Activated T-helper 9 cell treated with anti-CD3 and anti-CD28 coated beads, Interleukin-2, amount 50 U/mL, for 16 hours (primary cell): ENCODE data around the gene TECPR2.

ENCODE experiments used
- DNase-seq: peaks from one replicate; pipeline ENCODE4 v3.0.0-alpha.2; 2020; ENCODE audit warnings: low read depth

Gene TECPR2

GRCh38 chr14:102375119-102375518 lies 12.4 kb downstream of the TECPR2 start:
- DNase-seq = no peak

GRCh38 chr14:102377696-102378095 lies 15.0 kb downstream of the TECPR2 start:
- DNase-seq = no peak

DNA sequence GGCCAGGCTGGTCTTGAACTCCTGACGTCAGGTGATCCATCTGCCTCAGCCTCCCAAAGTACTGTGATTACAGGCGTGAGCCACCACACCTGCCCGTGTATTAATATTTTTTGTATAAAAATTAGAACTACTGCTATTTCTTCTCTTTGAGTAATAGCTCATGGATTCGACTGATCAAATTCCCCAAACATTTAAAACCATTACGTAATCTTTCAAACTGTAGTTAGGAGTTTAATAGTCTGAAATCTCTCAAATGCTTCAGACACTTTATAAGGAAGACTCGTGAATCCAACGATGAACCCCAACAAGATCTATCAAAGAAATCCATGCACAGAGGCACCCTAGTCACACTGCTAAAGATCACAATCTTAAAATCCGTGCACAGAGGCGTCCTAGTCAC lies 16.1 kb downstream of the TECPR2 start:
- no peak for DNase-seq

GRCh38 chr14:102387086-102387485 lies 24.3 kb downstream of the TECPR2 start:
- DNase-seq = no peak

DNA sequence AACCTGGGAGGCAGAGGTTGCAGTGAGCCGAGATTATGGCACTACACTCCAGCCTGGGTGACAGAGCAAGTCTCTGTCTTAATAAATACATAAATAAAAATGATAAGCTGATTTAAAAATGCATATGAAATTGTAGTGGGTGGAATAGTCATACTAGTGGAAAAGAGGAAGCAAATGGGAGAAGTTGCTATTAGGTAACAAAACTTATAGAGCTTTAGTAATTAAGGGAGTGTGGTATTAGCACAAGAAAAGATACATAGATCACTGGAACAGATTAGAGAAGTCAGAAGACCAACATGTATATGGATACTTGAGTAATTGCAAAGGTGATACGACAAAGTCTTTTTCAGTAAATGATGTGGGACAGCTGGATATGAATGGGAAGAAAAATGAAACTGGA lies 26.5 kb downstream of the TECPR2 start:
- DNase-seq = no peak

DNA sequence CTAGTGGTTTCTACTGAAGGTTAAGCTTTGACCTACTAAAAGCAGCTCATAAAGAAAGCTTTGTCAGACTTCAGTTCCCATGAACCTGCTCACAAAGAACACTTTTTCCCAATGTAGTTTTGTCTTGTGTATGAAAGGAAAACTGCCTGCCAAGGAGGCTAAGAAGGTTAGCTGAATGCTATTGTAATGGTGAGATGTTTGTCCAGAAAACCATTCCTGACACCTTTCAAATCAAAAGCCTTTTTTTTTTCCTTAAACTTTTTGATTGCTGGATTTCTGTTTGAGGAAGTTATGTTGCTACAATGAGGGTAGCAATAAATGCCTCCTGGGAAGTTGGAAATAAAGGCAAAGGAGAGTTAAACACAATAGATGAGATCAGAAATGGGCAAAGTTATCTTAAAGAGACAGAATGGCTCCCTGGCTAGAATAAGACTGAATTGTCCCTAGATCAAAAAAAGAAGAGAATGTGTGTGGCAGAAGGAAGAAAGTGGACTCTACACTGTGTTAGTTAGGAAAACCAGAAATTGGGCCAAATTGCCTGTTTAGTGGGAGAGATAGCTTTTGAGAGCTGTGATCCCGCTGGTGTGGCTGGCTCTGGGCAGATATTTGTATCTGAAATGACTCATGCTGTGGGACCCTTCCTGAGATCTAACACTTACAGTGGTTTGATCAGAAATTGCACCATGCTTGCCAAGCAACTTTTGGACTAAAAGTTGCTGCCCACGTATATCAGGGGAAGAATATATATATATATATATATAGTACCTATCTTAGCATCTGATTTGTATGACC lies 27.5 kb downstream of the TECPR2 start:
- no peak for DNase-seq

DNA sequence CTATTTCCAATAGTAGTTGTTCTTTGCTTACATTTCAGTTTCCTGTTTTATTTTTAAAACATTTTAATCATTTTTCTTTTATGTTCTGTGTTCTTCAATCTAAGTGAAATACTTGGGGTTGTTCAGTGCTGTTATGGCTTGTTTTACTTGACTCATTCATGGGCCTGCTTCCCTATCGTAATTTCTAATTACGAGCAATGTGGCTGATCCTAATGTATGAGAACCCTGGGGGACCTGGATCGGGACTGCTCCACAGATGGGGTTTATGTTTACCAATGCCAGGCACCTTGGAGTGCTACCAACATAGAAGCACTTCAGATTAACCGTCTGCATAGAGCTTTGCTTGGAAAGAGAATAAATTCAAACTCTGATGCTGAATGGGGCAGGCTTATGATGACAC lies 29.8 kb downstream of the TECPR2 start:
- no peak for DNase-seq

- DNase-seq = no peak
Observed at GRCh38 chr14:102394717-102395375, 32.1 kb downstream of the TECPR2 start.

DNA sequence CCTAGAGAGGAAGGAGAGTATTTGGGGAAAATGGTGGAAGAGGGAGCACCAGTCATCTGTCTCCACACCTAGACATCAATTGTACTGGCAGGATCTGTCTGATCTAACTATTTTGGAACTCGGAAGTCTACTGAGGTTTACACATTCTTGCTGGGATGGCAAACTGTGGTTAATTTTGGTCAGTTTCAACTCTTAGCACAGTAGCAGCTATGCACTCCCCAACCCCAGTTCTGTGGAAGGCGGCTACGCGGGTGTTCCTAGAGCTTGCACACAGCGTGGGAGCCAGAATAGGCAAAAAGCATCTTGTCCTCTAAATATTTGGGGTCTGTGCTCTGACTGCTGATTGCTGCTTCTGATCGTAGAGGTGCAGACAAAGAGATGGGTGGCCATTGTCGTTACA lies 33.8 kb downstream of the TECPR2 start:
- no peak for DNase-seq

- DNase-seq = no peak
Observed at GRCh38 chr14:102403028-102403427, 40.3 kb downstream of the TECPR2 start.

- no peak for DNase-seq
Observed at GRCh38 chr14:102407258-102407657, 44.5 kb downstream of the TECPR2 start.

DNA sequence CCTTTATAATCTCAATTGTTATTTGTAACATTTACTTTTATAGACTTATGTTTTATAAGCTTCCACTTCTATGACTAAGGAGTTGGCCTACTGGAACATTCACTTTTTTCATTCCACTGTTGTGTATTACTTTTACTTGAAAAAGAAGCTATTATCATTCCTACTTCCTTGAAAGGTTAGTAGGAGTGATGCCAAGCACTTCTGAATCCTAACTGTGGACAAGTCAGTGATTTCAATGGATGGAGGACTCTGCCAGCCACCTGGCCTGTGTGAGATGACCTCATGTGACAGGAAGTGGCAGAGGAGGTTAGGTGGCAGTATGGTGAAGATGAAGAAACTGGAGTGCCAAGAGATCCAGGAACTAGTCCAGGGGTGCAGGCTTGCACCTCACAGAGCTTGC lies 46.0 kb downstream of the TECPR2 start:
- no peak for DNase-seq

DNA sequence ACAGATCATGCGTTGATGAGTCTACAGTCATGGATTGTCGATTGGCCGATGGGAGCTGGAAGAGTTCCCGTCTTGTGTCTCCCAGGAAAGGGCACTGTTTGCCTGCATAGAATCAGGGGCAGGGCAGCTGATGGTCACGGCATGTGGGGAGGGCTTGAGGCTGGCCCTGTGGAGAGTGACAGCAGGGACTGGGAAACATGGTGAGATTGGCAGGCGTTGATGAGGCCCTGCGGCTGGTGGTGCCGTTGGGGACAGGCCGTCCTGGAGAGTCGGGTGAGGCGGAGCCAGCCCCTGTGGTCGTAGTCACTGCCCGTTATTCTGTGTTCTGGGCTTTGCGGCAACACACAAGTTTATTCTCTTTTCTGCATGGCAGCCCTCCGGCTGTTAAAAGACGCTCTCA lies 52.9 kb downstream of the TECPR2 start:
- no peak for DNase-seq

- no peak for DNase-seq
Observed at GRCh38 chr14:102417001-102417431, 54.3 kb downstream of the TECPR2 start.

GRCh38 chr14:102417646-102418045 lies 54.9 kb downstream of the TECPR2 start:
- DNase-seq = no peak

GRCh38 chr14:102418169-102418852 lies 55.6 kb downstream of the TECPR2 start:
- no peak for DNase-seq

GRCh38 chr14:102418853-102419240 lies 56.1 kb downstream of the TECPR2 start:
- no peak for DNase-seq

- no peak for DNase-seq
Observed at GRCh38 chr14:102419276-102419675, 56.5 kb downstream of the TECPR2 start.

DNA sequence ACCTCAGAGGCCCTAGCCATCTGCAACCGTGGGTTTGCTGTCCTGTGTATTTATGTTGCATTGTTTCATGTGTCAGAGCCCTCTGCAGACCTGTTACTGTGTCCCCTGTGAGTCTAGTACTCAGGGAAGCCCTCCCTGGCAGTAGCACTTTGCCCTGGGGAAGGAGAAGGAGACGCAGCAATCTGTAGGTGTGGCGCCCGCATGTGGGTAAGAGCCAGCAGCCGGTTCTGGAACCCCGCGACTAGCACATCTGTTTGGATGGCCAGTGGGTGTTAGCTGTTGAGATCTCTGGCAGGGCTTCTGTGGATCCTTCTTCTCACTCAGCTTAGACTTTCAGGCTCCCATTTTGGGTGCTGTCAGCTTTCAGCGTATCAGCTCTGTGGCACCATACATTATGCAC lies 57.0 kb downstream of the TECPR2 start:
- DNase-seq = no peak

DNA sequence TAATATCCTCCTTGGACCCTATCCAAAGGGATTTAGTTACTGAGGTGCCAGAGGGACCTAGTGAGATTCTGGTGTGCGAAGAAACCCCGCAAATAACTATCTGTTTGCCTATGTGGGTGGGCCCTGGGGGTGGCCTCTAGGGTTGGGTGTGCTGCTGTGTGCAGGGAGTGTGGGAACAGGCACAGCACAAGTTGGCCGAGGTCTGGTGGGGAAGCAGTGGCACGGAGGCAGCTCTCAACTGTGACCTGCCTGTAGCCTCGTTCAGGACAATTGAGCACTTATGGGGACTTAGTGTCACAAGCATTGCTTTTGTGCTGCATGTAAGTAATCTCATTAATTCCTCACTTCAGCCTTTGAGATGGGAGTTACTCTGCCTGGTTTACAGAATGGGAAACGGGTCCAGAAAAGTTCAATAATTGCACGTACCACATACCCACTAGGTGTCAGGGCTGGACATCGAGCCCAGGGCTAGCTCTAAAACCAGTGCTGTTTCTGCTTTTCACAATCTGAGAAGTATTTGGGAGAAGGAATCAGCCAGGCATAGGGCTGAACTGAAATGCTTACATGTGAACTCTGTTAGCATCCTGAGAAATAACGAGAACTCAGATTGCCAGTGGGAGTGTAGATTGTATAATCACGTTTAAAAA lies 58.8 kb downstream of the TECPR2 start:
- DNase-seq = no peak

GRCh38 chr14:102424520-102424919 lies 61.8 kb downstream of the TECPR2 start:
- DNase-seq = no peak

- no peak for DNase-seq
Observed at GRCh38 chr14:102424923-102425322, 62.2 kb downstream of the TECPR2 start.

DNA sequence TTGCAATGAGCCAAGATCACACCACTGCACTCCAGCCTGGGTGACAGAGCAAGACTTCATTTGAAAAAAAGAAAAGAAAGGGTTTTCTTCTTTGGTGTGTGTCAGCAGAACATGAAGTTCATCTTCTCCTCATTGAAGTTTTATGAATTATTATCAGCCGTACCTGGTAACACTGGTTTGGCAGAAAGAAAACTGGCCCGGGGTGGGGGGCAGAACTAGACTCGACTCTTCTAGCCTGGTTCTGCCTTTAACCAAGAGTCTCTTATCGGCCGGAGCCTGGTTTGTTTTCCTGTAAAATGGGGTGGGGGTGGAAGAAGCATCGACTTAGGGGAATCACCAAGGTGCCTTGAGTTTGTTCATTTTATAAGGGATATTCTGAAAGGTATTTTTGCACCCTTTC lies 64.1 kb downstream of the TECPR2 start:
- no peak for DNase-seq
